ENCODE results near the gene ZFYVE19. TPM values are rescaled to one million over a fixed set of nuclear protein-coding genes. Genes with fewer than 3 reads are reported as not detected.

Gene ZFYVE19
- polyA plus RNA-seq (2013, experiment 1 of 2), result 6.6 TPM
- polyA plus RNA-seq (2013, experiment 2 of 2), result 7.2 TPM

GRCh38 chr15:40807028-40807887, at the start of gene ZFYVE19, which contains the start of gene DNAJC17:
Gene ZFYVE19 (plus strand): TSS chr15:40807089. CDS start chr15:40807590, 501 bp downstream.
Gene DNAJC17 (minus strand): TSS chr15:40807473. CDS start chr15:40807446, 27 bp downstream.
- Histone ChIP-seq H4K5ac (ENCODE audit: low read length) (no peak within 1 kb of the TSS), H3K23ac (ENCODE audit: low read length) (no peak within 1 kb of the TSS), H3K36me3 (ENCODE audit: control insufficient read depth, insufficient read depth, low read length) (no peaks in the 10 kb centered on the region), H3K56ac (ENCODE audit: low read length) (peak within 1 kb of the TSS; percentile 98), H3K79me2 (ENCODE audit: control insufficient read depth, insufficient read depth, low read length) (no peaks in the 10 kb centered on the region), H2BK120ac (ENCODE audit: low read depth, low read length) (no peak within 1 kb of the TSS), H3K4ac (ENCODE audit: low read depth, low read length) (peak within 1 kb of the TSS; percentile 44), H2AK5ac (ENCODE audit: low read length) (no peak within 1 kb of the TSS), H3K4me2 (ENCODE audit: low read length) (peak within 1 kb of the TSS; percentile 84), H4K8ac (ENCODE audit: low read depth, low read length) (no peak within 1 kb of the TSS), H3K4me3 (ENCODE audit: low read length) (peak within 1 kb of the TSS; percentile 80), H3K79me1 (ENCODE audit: low read length) (no peaks in the 10 kb centered on the region), H3K27ac (ENCODE audit: low read depth, low read length) (peak within 1 kb of the TSS; percentile 10), H3K18ac (ENCODE audit: low read length) (peak within 1 kb of the TSS; percentile 62), H2BK5ac (ENCODE audit: low read length) (peak within 1 kb of the TSS; percentile 36), H2BK15ac (replicated peaks; ENCODE audit: low read depth) (no peak within 1 kb of the TSS), H3K4me1 (ENCODE audit: control insufficient read depth, low read depth, low read length) (no peaks in the 10 kb centered on the region), H3K27me3 (ENCODE audit: insufficient read depth, low read length, poor library complexity) (no peaks in the 10 kb centered on the region), H3K9ac (ENCODE audit: low read length) (peak within 1 kb of the TSS; percentile 84)
- WGBS (ENCODE audit: extremely low coverage, insufficient coverage, low lambda C conversion rate), result no CpG with 5 or more reads among the region's 64 CpGs
- peak; percentile 99 for DNase-seq

- Histone ChIP-seq H3K4me1 (ENCODE audit: control insufficient read depth, low read depth, low read length) (peaks cover 4% of the 10 kb centered on the region), H3K4me2 (ENCODE audit: low read length) (no peak overlapping the region), H3K56ac (ENCODE audit: low read length) (no peak overlapping the region), H3K18ac (ENCODE audit: low read length) (no peak overlapping the region), H2AK5ac (ENCODE audit: low read length) (no peak overlapping the region), H3K79me1 (ENCODE audit: low read length) (no peaks in the 10 kb centered on the region), H4K8ac (ENCODE audit: low read depth, low read length) (no peak overlapping the region), H3K4me3 (ENCODE audit: low read length) (no peak overlapping the region), H2BK5ac (ENCODE audit: low read length) (no peak overlapping the region), H3K27ac (ENCODE audit: low read depth, low read length) (no peak overlapping the region), H2BK15ac (replicated peaks; ENCODE audit: low read depth) (no peak overlapping the region), H3K36me3 (ENCODE audit: control insufficient read depth, insufficient read depth, low read length) (no peaks in the 10 kb centered on the region), H2BK120ac (ENCODE audit: low read depth, low read length) (no peak overlapping the region), H4K5ac (ENCODE audit: low read length) (no peak overlapping the region), H3K9ac (ENCODE audit: low read length) (no peak overlapping the region), H3K23ac (ENCODE audit: low read length) (no peak overlapping the region), H3K4ac (ENCODE audit: low read depth, low read length) (no peak overlapping the region), H3K27me3 (ENCODE audit: insufficient read depth, low read length, poor library complexity) (no peaks in the 10 kb centered on the region), H3K79me2 (ENCODE audit: control insufficient read depth, insufficient read depth, low read length) (no peaks in the 10 kb centered on the region)
- DNase-seq, result no peak
- WGBS (ENCODE audit: extremely low coverage, insufficient coverage, low lambda C conversion rate), result no CpG with 5 or more reads among the region's 5 CpGs
Measured at GRCh38 chr15:40759961-40760360, 46.9 kb upstream of the ZFYVE19 start.

GRCh38 chr15:40762919-40763800, 43.7 kb upstream of the ZFYVE19 start:
- Histone ChIP-seq H3K27me3 (ENCODE audit: insufficient read depth, low read length, poor library complexity) (no peaks in the 10 kb centered on the region), H4K8ac (ENCODE audit: low read depth, low read length) (peak overlapping the region; percentile 95), H2BK120ac (ENCODE audit: low read depth, low read length) (no peak overlapping the region), H3K18ac (ENCODE audit: low read length) (peak overlapping the region; percentile 44), H3K36me3 (ENCODE audit: control insufficient read depth, insufficient read depth, low read length) (no peaks in the 10 kb centered on the region), H3K4me3 (ENCODE audit: low read length) (peak overlapping the region; percentile 20), H3K27ac (ENCODE audit: low read depth, low read length) (peak overlapping the region; percentile 26), H3K4me2 (ENCODE audit: low read length) (peak overlapping the region; percentile 82), H2AK5ac (ENCODE audit: low read length) (no peak overlapping the region), H3K23ac (ENCODE audit: low read length) (no peak overlapping the region), H3K79me2 (ENCODE audit: control insufficient read depth, insufficient read depth, low read length) (no peaks in the 10 kb centered on the region), H3K56ac (ENCODE audit: low read length) (peak overlapping the region; percentile 89), H2BK15ac (replicated peaks; ENCODE audit: low read depth) (no peak overlapping the region), H3K4ac (ENCODE audit: low read depth, low read length) (no peak overlapping the region), H3K79me1 (ENCODE audit: low read length) (no peaks in the 10 kb centered on the region), H2BK5ac (ENCODE audit: low read length) (no peak overlapping the region), H3K9ac (ENCODE audit: low read length) (peak overlapping the region; percentile 76), H3K4me1 (ENCODE audit: control insufficient read depth, low read depth, low read length) (peaks cover 9% of the 10 kb centered on the region), H4K5ac (ENCODE audit: low read length) (no peak overlapping the region)
- WGBS (ENCODE audit: extremely low coverage, insufficient coverage, low lambda C conversion rate), result no CpG with 5 or more reads among the region's 55 CpGs
- peak; percentile 60 for DNase-seq

GRCh38 chr15:40763801-40764628, 42.9 kb upstream of the ZFYVE19 start, which contains the start of gene GCHFR:
Gene GCHFR (plus strand): TSS chr15:40764068. CDS start chr15:40764181, 113 bp downstream.
- Histone ChIP-seq H3K9ac (ENCODE audit: low read length) (peak within 1 kb of the TSS; percentile 76), H3K79me2 (ENCODE audit: control insufficient read depth, insufficient read depth, low read length) (no peaks in the 10 kb centered on the region), H3K36me3 (ENCODE audit: control insufficient read depth, insufficient read depth, low read length) (no peaks in the 10 kb centered on the region), H3K79me1 (ENCODE audit: low read length) (no peaks in the 10 kb centered on the region), H3K56ac (ENCODE audit: low read length) (peak within 1 kb of the TSS; percentile 89), H3K4ac (ENCODE audit: low read depth, low read length) (no peak within 1 kb of the TSS), H2BK120ac (ENCODE audit: low read depth, low read length) (no peak within 1 kb of the TSS), H2BK15ac (replicated peaks; ENCODE audit: low read depth) (no peak within 1 kb of the TSS), H3K4me1 (ENCODE audit: control insufficient read depth, low read depth, low read length) (peaks cover 9% of the 10 kb centered on the region), H3K27ac (ENCODE audit: low read depth, low read length) (peak within 1 kb of the TSS; percentile 26), H3K23ac (ENCODE audit: low read length) (no peak within 1 kb of the TSS), H2AK5ac (ENCODE audit: low read length) (peak within 1 kb of the TSS; percentile 46), H2BK5ac (ENCODE audit: low read length) (no peak within 1 kb of the TSS), H4K5ac (ENCODE audit: low read length) (no peak within 1 kb of the TSS), H3K18ac (ENCODE audit: low read length) (peak within 1 kb of the TSS; percentile 44), H3K4me3 (ENCODE audit: low read length) (peak within 1 kb of the TSS; percentile 63), H3K27me3 (ENCODE audit: insufficient read depth, low read length, poor library complexity) (no peaks in the 10 kb centered on the region), H3K4me2 (ENCODE audit: low read length) (peak within 1 kb of the TSS; percentile 82), H4K8ac (ENCODE audit: low read depth, low read length) (peak within 1 kb of the TSS; percentile 95)
- no CpG with 5 or more reads among the region's 75 CpGs for whole genome bisulfite sequencing (ENCODE audit: extremely low coverage, insufficient coverage, low lambda C conversion rate)
- DNase-seq, result peak; percentile 73

- Histone ChIP-seq H3K4me1 (ENCODE audit: control insufficient read depth, low read depth, low read length) (peaks cover 9% of the 10 kb centered on the region), H3K79me2 (ENCODE audit: control insufficient read depth, insufficient read depth, low read length) (no peaks in the 10 kb centered on the region), H3K9ac (ENCODE audit: low read length) (peak overlapping the region; percentile 76), H3K36me3 (ENCODE audit: control insufficient read depth, insufficient read depth, low read length) (no peaks in the 10 kb centered on the region), H2BK5ac (ENCODE audit: low read length) (no peak overlapping the region), H2BK120ac (ENCODE audit: low read depth, low read length) (no peak overlapping the region), H3K56ac (ENCODE audit: low read length) (peak overlapping the region; percentile 89), H3K23ac (ENCODE audit: low read length) (no peak overlapping the region), H3K4me2 (ENCODE audit: low read length) (peak overlapping the region; percentile 82), H4K5ac (ENCODE audit: low read length) (no peak overlapping the region), H2BK15ac (replicated peaks; ENCODE audit: low read depth) (no peak overlapping the region), H3K27ac (ENCODE audit: low read depth, low read length) (peak overlapping the region; percentile 25), H3K4me3 (ENCODE audit: low read length) (peak overlapping the region; percentile 63), H2AK5ac (ENCODE audit: low read length) (peak overlapping the region; percentile 46), H3K18ac (ENCODE audit: low read length) (no peak overlapping the region), H3K4ac (ENCODE audit: low read depth, low read length) (no peak overlapping the region), H3K79me1 (ENCODE audit: low read length) (no peaks in the 10 kb centered on the region), H3K27me3 (ENCODE audit: insufficient read depth, low read length, poor library complexity) (no peaks in the 10 kb centered on the region), H4K8ac (ENCODE audit: low read depth, low read length) (no peak overlapping the region)
- no peak for DNase-seq
- no CpG with 5 or more reads among the region's 8 CpGs for WGBS (ENCODE audit: extremely low coverage, insufficient coverage, low lambda C conversion rate)
Measured at GRCh38 chr15:40764629-40765103, 42.2 kb upstream of the ZFYVE19 start.
